GM18505 (cell line): ENCODE measurements around the gene GATA5.

ENCODE experiments used
- ATAC-seq: cut with Tn5 transposase; IDR thresholded peaks from one replicate; pipeline ENCODE4 v1.9.1; 2021; ENCODE audit not compliant: unreplicated experiment
- POLR2A ChIP-seq: IDR thresholded peaks from 4 replicates; pipeline ENCODE4 v1.6.1; 2011; ENCODE audit warnings: borderline replicate concordance; ENCODE audit not compliant: insufficient read depth, insufficient read length; ENCODE audit errors: extremely low read depth

The GATA5 gene

GRCh38 chr20:62511915-62512610 lies 36.3 kb upstream of the GATA5 start:
- no peak for ATAC-seq
- TF ChIP-seq POLR2A = no peak

GRCh38 chr20:62511300-62511914 lies 35.6 kb upstream of the GATA5 start:
- no peak for TF ChIP-seq POLR2A
- ATAC-seq = no peak

GRCh38 chr20:62508641-62509051 lies 32.9 kb upstream of the GATA5 start:
- no peak for TF ChIP-seq POLR2A
- ATAC-seq = no peak

- no peak for ATAC-seq
- TF ChIP-seq POLR2A = no peak
Observed at GRCh38 chr20:62507991-62508640, 32.3 kb upstream of the GATA5 start.

- no peak for ATAC-seq
- no peak for TF ChIP-seq POLR2A
Observed at GRCh38 chr20:62507323-62507722, 31.5 kb upstream of the GATA5 start.

GRCh38 chr20:62506791-62507190 lies 31.0 kb upstream of the GATA5 start:
- TF ChIP-seq POLR2A = no peak
- ATAC-seq = no peak

GRCh38 chr20:62506087-62506486 lies 30.3 kb upstream of the GATA5 start:
- TF ChIP-seq POLR2A = no peak
- ATAC-seq = no peak

- ATAC-seq = no peak
- no peak for TF ChIP-seq POLR2A
Observed at GRCh38 chr20:62505337-62506045, 29.7 kb upstream of the GATA5 start.

GRCh38 chr20:62504323-62504722 lies 28.5 kb upstream of the GATA5 start:
- no peak for TF ChIP-seq POLR2A
- no peak for ATAC-seq

GRCh38 chr20:62503401-62504178 lies 27.8 kb upstream of the GATA5 start:
- no peak for ATAC-seq
- no peak for TF ChIP-seq POLR2A

GRCh38 chr20:62502496-62503095 lies 26.8 kb upstream of the GATA5 start:
- ATAC-seq = no peak

GRCh38 chr20:62501801-62502495 lies 26.2 kb upstream of the GATA5 start:
- TF ChIP-seq POLR2A = peak; percentile 11
- ATAC-seq = peak; percentile 52

More at GRCh38 chr20:62502496-62503095, 26.8 kb upstream of the GATA5 start:
- no peak for TF ChIP-seq POLR2A
